GM23338 (cell line): ENCODE results near the gene RCOR1. TPM values are rescaled to one million over a fixed set of nuclear protein-coding genes. Genes with fewer than 3 reads are reported as not detected.

Experiments
- JUNB ChIP-seq: IDR thresholded peaks from one replicate; pipeline ENCODE4 v1.6.1; 2016; ENCODE audit warnings: antibody characterized with exemption; ENCODE audit not compliant: unreplicated experiment
- polyA plus RNA-seq: library from polyadenylated mRNA; unstranded; fragments of >200 nt; fragmentation: Nextera tagmentation; extraction: Ambion mirVana; gene quantifications from 2 replicates; pipeline ENCODE4 v1.2.1, GENCODE V29; 2016
- total RNA-seq: library from RNA; depleted of rRNA; stranded (reverse); fragments of >200 nt; shearing (Covaris generic); gene quantifications from 2 replicates; pipeline ENCODE4 v1.2.3, GENCODE V29; 2014
- TF ChIP-seq, protein P1 (sequence below): fragments of 250-450 bp; sonication (Bioruptor Pico); IDR thresholded peaks from 2 replicates; pipeline ENCODE4 v1.5.0; 2020; ENCODE audit warnings: mild to moderate bottlenecking, moderate library complexity
- TF ChIP-seq, protein P2 (sequence below): IDR thresholded peaks from one replicate; pipeline ENCODE4 v1.6.1; 2018; ENCODE audit warnings: antibody characterized with exemption; ENCODE audit not compliant: unreplicated experiment

RCOR1 gene
- total and polyA plus RNA-seq, 2 experiments from 2014 or later, result 7.6 to 26.1 TPM

DNA sequence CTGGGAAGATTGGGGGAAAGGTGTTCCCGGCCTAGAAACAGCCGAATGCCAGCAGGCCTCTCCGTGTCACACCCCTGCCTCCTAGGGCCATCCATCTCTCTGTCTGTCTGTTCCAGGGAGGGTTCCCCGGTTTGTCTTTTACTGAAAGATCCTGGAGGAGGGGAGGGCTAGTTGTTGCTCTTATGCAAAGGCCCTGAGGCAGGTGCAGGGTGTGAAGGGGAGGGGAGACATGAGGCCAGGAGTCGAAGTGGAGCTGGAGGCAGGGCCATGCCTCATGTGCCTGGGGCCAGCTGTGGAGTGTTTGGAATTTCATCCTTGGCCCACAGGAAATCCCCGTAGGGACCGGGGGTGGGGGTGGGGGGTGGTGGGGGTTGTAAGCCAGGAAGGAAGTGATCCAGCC is 8.7 kb upstream of the RCOR1 start (continued):
- TF ChIP-seq, protein P1, sequence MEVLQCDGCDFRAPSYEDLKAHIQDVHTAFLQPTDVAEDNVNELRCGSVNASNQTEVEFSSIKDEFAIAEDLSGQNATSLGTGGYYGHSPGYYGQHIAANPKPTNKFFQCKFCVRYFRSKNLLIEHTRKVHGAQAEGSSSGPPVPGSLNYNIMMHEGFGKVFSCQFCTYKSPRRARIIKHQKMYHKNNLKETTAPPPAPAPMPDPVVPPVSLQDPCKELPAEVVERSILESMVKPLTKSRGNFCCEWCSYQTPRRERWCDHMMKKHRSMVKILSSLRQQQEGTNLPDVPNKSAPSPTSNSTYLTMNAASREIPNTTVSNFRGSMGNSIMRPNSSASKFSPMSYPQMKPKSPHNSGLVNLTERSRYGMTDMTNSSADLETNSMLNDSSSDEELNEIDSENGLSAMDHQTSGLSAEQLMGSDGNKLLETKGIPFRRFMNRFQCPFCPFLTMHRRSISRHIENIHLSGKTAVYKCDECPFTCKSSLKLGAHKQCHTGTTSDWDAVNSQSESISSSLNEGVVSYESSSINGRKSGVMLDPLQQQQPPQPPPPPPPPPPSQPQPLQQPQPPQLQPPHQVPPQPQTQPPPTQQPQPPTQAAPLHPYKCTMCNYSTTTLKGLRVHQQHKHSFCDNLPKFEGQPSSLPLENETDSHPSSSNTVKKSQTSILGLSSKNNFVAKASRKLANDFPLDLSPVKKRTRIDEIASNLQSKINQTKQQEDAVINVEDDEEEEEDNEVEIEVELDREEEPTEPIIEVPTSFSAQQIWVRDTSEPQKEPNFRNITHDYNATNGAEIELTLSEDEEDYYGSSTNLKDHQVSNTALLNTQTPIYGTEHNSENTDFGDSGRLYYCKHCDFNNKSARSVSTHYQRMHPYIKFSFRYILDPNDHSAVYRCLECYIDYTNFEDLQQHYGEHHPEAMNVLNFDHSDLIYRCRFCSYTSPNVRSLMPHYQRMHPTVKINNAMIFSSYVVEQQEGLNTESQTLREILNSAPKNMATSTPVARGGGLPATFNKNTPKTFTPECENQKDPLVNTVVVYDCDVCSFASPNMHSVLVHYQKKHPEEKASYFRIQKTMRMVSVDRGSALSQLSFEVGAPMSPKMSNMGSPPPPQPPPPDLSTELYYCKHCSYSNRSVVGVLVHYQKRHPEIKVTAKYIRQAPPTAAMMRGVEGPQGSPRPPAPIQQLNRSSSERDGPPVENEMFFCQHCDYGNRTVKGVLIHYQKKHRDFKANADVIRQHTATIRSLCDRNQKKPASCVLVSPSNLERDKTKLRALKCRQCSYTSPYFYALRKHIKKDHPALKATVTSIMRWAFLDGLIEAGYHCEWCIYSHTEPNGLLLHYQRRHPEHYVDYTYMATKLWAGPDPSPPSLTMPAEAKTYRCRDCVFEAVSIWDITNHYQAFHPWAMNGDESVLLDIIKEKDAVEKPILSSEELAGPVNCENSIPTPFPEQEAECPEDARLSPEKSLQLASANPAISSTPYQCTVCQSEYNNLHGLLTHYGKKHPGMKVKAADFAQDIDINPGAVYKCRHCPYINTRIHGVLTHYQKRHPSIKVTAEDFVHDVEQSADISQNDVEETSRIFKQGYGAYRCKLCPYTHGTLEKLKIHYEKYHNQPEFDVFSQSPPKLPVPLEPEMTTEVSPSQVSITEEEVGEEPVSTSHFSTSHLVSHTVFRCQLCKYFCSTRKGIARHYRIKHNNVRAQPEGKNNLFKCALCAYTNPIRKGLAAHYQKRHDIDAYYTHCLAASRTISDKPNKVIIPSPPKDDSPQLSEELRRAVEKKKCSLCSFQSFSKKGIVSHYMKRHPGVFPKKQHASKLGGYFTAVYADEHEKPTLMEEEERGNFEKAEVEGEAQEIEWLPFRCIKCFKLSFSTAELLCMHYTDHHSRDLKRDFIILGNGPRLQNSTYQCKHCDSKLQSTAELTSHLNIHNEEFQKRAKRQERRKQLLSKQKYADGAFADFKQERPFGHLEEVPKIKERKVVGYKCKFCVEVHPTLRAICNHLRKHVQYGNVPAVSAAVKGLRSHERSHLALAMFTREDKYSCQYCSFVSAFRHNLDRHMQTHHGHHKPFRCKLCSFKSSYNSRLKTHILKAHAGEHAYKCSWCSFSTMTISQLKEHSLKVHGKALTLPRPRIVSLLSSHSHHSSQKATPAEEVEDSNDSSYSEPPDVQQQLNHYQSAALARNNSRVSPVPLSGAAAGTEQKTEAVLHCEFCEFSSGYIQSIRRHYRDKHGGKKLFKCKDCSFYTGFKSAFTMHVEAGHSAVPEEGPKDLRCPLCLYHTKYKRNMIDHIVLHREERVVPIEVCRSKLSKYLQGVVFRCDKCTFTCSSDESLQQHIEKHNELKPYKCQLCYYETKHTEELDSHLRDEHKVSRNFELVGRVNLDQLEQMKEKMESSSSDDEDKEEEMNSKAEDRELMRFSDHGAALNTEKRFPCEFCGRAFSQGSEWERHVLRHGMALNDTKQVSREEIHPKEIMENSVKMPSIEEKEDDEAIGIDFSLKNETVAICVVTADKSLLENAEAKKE (CRISPR knock-in tag), result no peak
- TF ChIP-seq, protein P2, sequence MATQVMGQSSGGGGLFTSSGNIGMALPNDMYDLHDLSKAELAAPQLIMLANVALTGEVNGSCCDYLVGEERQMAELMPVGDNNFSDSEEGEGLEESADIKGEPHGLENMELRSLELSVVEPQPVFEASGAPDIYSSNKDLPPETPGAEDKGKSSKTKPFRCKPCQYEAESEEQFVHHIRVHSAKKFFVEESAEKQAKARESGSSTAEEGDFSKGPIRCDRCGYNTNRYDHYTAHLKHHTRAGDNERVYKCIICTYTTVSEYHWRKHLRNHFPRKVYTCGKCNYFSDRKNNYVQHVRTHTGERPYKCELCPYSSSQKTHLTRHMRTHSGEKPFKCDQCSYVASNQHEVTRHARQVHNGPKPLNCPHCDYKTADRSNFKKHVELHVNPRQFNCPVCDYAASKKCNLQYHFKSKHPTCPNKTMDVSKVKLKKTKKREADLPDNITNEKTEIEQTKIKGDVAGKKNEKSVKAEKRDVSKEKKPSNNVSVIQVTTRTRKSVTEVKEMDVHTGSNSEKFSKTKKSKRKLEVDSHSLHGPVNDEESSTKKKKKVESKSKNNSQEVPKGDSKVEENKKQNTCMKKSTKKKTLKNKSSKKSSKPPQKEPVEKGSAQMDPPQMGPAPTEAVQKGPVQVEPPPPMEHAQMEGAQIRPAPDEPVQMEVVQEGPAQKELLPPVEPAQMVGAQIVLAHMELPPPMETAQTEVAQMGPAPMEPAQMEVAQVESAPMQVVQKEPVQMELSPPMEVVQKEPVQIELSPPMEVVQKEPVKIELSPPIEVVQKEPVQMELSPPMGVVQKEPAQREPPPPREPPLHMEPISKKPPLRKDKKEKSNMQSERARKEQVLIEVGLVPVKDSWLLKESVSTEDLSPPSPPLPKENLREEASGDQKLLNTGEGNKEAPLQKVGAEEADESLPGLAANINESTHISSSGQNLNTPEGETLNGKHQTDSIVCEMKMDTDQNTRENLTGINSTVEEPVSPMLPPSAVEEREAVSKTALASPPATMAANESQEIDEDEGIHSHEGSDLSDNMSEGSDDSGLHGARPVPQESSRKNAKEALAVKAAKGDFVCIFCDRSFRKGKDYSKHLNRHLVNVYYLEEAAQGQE, result no peak
- no peak for TF ChIP-seq JUNB
